IMR-90 (cell line): ENCODE data around the gene MET. TPM values are rescaled to one million over a fixed set of nuclear protein-coding genes. Genes with fewer than 3 reads are reported as not detected.

ENCODE experiments used
- ATAC-seq: fragments of 200-7000 bp; cut with Tn5 transposase; 2 replicates; pipeline ENCODE4 v1.9.1; 2020; ENCODE audit warnings: low read depth, mild to moderate bottlenecking, moderate library complexity
- BruUV-seq: library from RNA; stranded (reverse); fragments of 400-500 nt; replicated peaks from 2 replicates; lab custom pipeline; 2021; lab: Mats Ljungman, UMichigan
- CTCF ChIA-PET: fragments of 300-600 bp; formaldehyde crosslinking; extraction: SDS; loops from one replicate; lab custom pipeline; 2021; ENCODE audit warnings: antibody characterized with exemption; lab: Yijun Ruan, JAX
- POLR2A ChIA-PET: fragments of 300-600 bp; sonication (Branson Sonifier 250); formaldehyde crosslinking; loops from one replicate; lab custom pipeline; 2022; ENCODE audit warnings: antibody characterized with exemption; ENCODE audit not compliant: unreplicated experiment; lab: Charles Lee
- DNase-seq: peaks from one replicate; pipeline ENCODE4 v3.0.0; 2013
- H2AFZ ChIP-seq: replicated peaks from 2 replicates; pipeline ENCODE3; 2013; ENCODE audit warnings: low read length, mild to moderate bottlenecking; ENCODE audit not compliant: poor library complexity
- H2AK5ac ChIP-seq: 2 replicates; pipeline ENCODE4 v1.6.1; 2013; ENCODE audit warnings: low read depth, low read length, inconsistent platforms
- H2AK9ac ChIP-seq: replicated peaks from 2 replicates; pipeline ENCODE3; 2013; ENCODE audit warnings: mild to moderate bottlenecking, low read depth, low read length, moderate library complexity; ENCODE audit not compliant: poor library complexity
- H2BK120ac ChIP-seq: 2 replicates; pipeline ENCODE4 v1.6.1; 2013; ENCODE audit warnings: low read depth, low read length, inconsistent platforms
- H2BK15ac ChIP-seq: 3 replicates; pipeline ENCODE4 v1.6.1; 2013; ENCODE audit warnings: low read depth, low read length, inconsistent platforms
- H2BK20ac ChIP-seq: 2 replicates; pipeline ENCODE4 v1.6.1; 2013; ENCODE audit warnings: low read depth, mild to moderate bottlenecking, inconsistent platforms, low read length, moderate library complexity
- H2BK5ac ChIP-seq: 2 replicates; pipeline ENCODE4 v1.6.1; 2013; ENCODE audit warnings: mild to moderate bottlenecking, low read depth, low read length, inconsistent platforms; ENCODE audit not compliant: poor library complexity, severe bottlenecking
- H3K14ac ChIP-seq: replicated peaks from 2 replicates; pipeline ENCODE4 v1.6.1; 2013; ENCODE audit warnings: low read depth, low read length, inconsistent platforms
- H3K18ac ChIP-seq: 2 replicates; pipeline ENCODE4 v1.6.1; 2013; ENCODE audit warnings: low read depth, low read length, control low read depth
- H3K23ac ChIP-seq: 2 replicates; pipeline ENCODE4 v1.6.1; 2013; ENCODE audit warnings: low read depth, low read length, inconsistent platforms
- H3K27ac ChIP-seq: 2 replicates; pipeline ENCODE4 v1.5.1; 2013; ENCODE audit warnings: mild to moderate bottlenecking, control low read depth, low read length; ENCODE audit not compliant: insufficient read depth
- H3K27me3 ChIP-seq: 2 replicates; pipeline ENCODE4 v1.6.1; 2013; ENCODE audit warnings: low read length; ENCODE audit not compliant: control insufficient read depth, insufficient read depth
- H3K36me3 ChIP-seq: 2 replicates; pipeline ENCODE4 v1.6.1; 2013; ENCODE audit warnings: low read length, mixed read lengths; ENCODE audit not compliant: control insufficient read depth, insufficient read depth
- H3K4ac ChIP-seq: 2 replicates; pipeline ENCODE4 v1.6.1; 2013; ENCODE audit warnings: low read depth, low read length, inconsistent platforms
- H3K4me1 ChIP-seq: 2 replicates; pipeline ENCODE4 v1.6.1; 2013; ENCODE audit warnings: low read length, mixed read lengths; ENCODE audit not compliant: control insufficient read depth, insufficient read depth
- H3K4me2 ChIP-seq: 2 replicates; pipeline ENCODE4 v1.6.1; 2013; ENCODE audit warnings: low read depth, mild to moderate bottlenecking, control low read depth, low read length, moderate library complexity
- H3K4me3 ChIP-seq: 2 replicates; pipeline ENCODE4 v1.5.1; 2013; ENCODE audit warnings: low read depth, mild to moderate bottlenecking, control low read depth, low read length, moderate library complexity; ENCODE audit not compliant: insufficient read depth
- H3K56ac ChIP-seq: 2 replicates; pipeline ENCODE4 v1.6.1; 2013; ENCODE audit warnings: low read length, inconsistent platforms; ENCODE audit not compliant: insufficient read depth; ENCODE audit errors: extremely low read depth
- H3K79me1 ChIP-seq, 2 experiments: 2 replicates each; pipeline ENCODE4 v1.6.1; 2013; ENCODE audit warnings: low read length in 2 of 2, inconsistent platforms in 1 of 2, low read depth in 1 of 2
- H3K9ac ChIP-seq: 2 replicates; pipeline ENCODE4 v1.6.1; 2013; ENCODE audit warnings: low read depth, low read length, control low read depth
- H3K9me1 ChIP-seq: 2 replicates; pipeline ENCODE4 v1.6.1; 2013; ENCODE audit warnings: low read length, inconsistent platforms; ENCODE audit not compliant: insufficient read depth
- H3K9me3 ChIP-seq: 2 replicates; pipeline ENCODE4 v1.6.1; 2013; ENCODE audit warnings: low read length; ENCODE audit not compliant: control insufficient read depth, insufficient read depth
- H4K20me1 ChIP-seq: 2 replicates; pipeline ENCODE4 v1.6.1; 2013; ENCODE audit warnings: low read length, inconsistent platforms; ENCODE audit not compliant: insufficient read depth
- H4K5ac ChIP-seq: 2 replicates; pipeline ENCODE4 v1.6.1; 2013; ENCODE audit warnings: mild to moderate bottlenecking, low read depth, low read length, control low read depth
- H4K8ac ChIP-seq, 2 experiments: 2 replicates each; pipeline ENCODE4 v1.6.1; 2013; ENCODE audit warnings: low read depth in 2 of 2, low read length in 2 of 2, control low read depth in 1 of 2, inconsistent platforms in 1 of 2
- H4K91ac ChIP-seq: 2 replicates; pipeline ENCODE4 v1.6.1; 2013; ENCODE audit warnings: low read depth, low read length, inconsistent platforms; ENCODE audit not compliant: insufficient read depth
- CHD1 ChIP-seq: IDR thresholded peaks from 2 replicates; pipeline ENCODE4 v1.6.1; 2012; ENCODE audit warnings: low read depth, low read length, improper control_type of control experiment
- FOS ChIP-seq: fragments of 150-350 bp; IDR thresholded peaks from 2 replicates; pipeline ENCODE4 v1.6.1; 2016; ENCODE audit warnings: low read depth, low read length
- MAFK ChIP-seq: IDR thresholded peaks from 2 replicates; pipeline ENCODE4 v1.6.1; 2012; ENCODE audit warnings: low read depth, low read length, improper control_type of control experiment
- POLR2A ChIP-seq: IDR thresholded peaks from 2 replicates; pipeline ENCODE4 v1.6.1; 2012; ENCODE audit warnings: mild to moderate bottlenecking, low read depth, low read length
- RAD21 ChIP-seq: IDR thresholded peaks from 2 replicates; pipeline ENCODE4 v1.6.1; 2012; ENCODE audit warnings: low read length, improper control_type of control experiment
- RFX5 ChIP-seq: IDR thresholded peaks from 2 replicates; pipeline ENCODE4 v1.8.0; 2012; ENCODE audit warnings: low read depth, mild to moderate bottlenecking, low read length, moderate library complexity
- SMC3 ChIP-seq: fragments of 150-350 bp; IDR thresholded peaks from 2 replicates; pipeline ENCODE4 v1.6.1; 2016; ENCODE audit warnings: low read depth, mild to moderate bottlenecking, antibody characterized with exemption, low read length, moderate library complexity
- WGBS, 2 experiments: methylation state at CpG; one replicate each; pipeline versions ENCODE4 v1.1.5 to v1.1.7; 2013; ENCODE audit warnings: missing lambda C conversion rate in 2 of 2; ENCODE audit not compliant: insufficient read length in 1 of 2; ENCODE audit errors: extremely low coverage in 2 of 2; 5-methylcytosine and 5-hydroxymethylcytosine counted together
- dilution Hi-C: fragments of 300-500 bp; cut with HindIII; formaldehyde crosslinking; loops from one replicate; pipeline ENCODE4 v1.14.3; 2018; ENCODE audit warnings: low sequenced_read_pairs; ENCODE audit not compliant: unreplicated experiment
- in situ Hi-C: fragments of 300-500 bp; cut with MboI; formaldehyde crosslinking; loops from 3 replicates; pipeline ENCODE4 v1.14.3; 2019; ENCODE audit warnings: low sequenced_read_pairs, inconsistent platforms, mixed read lengths
- intact Hi-C: fragments of 100-400 bp; cut with micrococcal nuclease; formaldehyde crosslinking; loops from 2 replicates; pipeline ENCODE4 v1.10.0; 2022
- polyA plus RNA-seq, 3 experiments: library from polyadenylated mRNA; depleted of rRNA; stranded (reverse); fragments of >200 nt; gene quantifications; 2 replicates each; pipeline ENCODE4 v1.2.3, GENCODE V29; 2012; ENCODE audit warnings: low replicate concordance in 1 of 3
- total RNA-seq: library from RNA; depleted of rRNA; stranded (reverse); fragments of >200 nt; gene quantifications from 2 replicates; pipeline ENCODE4 v1.2.3, GENCODE V29; 2012

MET gene
- total and polyA plus RNA-seq, 2 of the 4 experiments (the other 2 are of a cell fraction), result 15.0 to 84.6 TPM

- Histone ChIP-seq H3K9me1 (0 out of 2 replicates have a peak, but pooled peaks cover 3% of the 10 kb centered on the region), H3K4me3 (no peak overlapping the region), H3K4me1 (no peaks in the 10 kb centered on the region), H3K56ac (no peak overlapping the region), H3K23ac (no peak overlapping the region), H4K91ac (no peak overlapping the region), H4K8ac (no peak overlapping the region), H3K27me3 (no peaks in the 10 kb centered on the region), H3K4ac (no peak overlapping the region), H2BK120ac (no peak overlapping the region), H2BK15ac (no peak overlapping the region), H3K9me3 (no peaks in the 10 kb centered on the region), H2BK5ac (no peak overlapping the region), H3K36me3 (no peaks in the 10 kb centered on the region), H2AK9ac (no peak overlapping the region), H3K27ac (no peak overlapping the region), H4K20me1 (no peaks in the 10 kb centered on the region), H2AFZ (no peak overlapping the region), H3K14ac (no peak overlapping the region), H4K5ac (no peak overlapping the region), H3K18ac (no peak overlapping the region), H3K9ac (no peak overlapping the region), H3K4me2 (no peak overlapping the region), H2AK5ac (no peak overlapping the region), H3K79me1 (no peaks in the 10 kb centered on the region), H2BK20ac (no peak overlapping the region)
- BruUV-seq, result no TSS peak
- TF ChIP-seq SMC3 (no peak), FOS (no peak), CHD1 (no peak), RAD21 (no peak), MAFK (no peak), POLR2A (no peak), RFX5 (no peak)
- dilution Hi-C loops, result no loop called here
- in situ Hi-C loops, result no loop called here
- 100% methylated on average over 1 of the region's 4 CpGs; no CpG with 5 or more reads in 1 of the 2 experiments for WGBS, 2 experiments
- ATAC-seq, result no peak
- DNase-seq, result no peak
- ChIA-PET CTCF (no interaction called here), POLR2A (interaction anchor here (0.5 to 0.6 kb wide), 2 partner anchors 9 to 150 kb away, joined by 3 to 4 read pairs; no protein-coding TSS in a partner anchor)
- intact Hi-C loops, result no loop called here
Measured at GRCh38 chr7:116663744-116664143, 8.3 kb upstream of the MET start.
